Caki2 (cell line): ENCODE measurements around the gene UBL4B. TPM values are rescaled to one million over a fixed set of nuclear protein-coding genes. Genes with fewer than 3 reads are reported as not detected.
A peak's percentile ranks its signal among the peaks of the same experiment; 100 is the strongest.

ENCODE experiments used
- DNase-seq: peaks from one replicate; pipeline ENCODE4 v3.0.0-alpha.2; 2015; ENCODE audit warnings: low read depth
- in situ Hi-C: cut with HindIII; loops from 2 replicates; pipeline ENCODE4 v1.10.0; 2016; ENCODE audit warnings: low sequenced_read_pairs, low pct_unique_long_range_greater_than_20kb, mixed read lengths
- total RNA-seq: library from RNA; depleted of rRNA; stranded (reverse); fragments of >200 nt; shearing (Covaris generic); gene quantifications from 2 replicates; pipeline ENCODE4 v1.2.3, GENCODE V29; 2014; ENCODE audit warnings: low replicate concordance

The UBL4B gene
- total RNA-seq, 1 experiment from 2014 or later, result not detected

- in situ Hi-C loops, result no loop called here
- no peak for DNase-seq
Measured at GRCh38 chr1:110135666-110136065, 23.4 kb downstream of the UBL4B start.

GRCh38 chr1:110136911-110137310 lies 24.7 kb downstream of the UBL4B start:
- DNase-seq, result no peak
- in situ Hi-C loops, result no loop called here

DNA sequence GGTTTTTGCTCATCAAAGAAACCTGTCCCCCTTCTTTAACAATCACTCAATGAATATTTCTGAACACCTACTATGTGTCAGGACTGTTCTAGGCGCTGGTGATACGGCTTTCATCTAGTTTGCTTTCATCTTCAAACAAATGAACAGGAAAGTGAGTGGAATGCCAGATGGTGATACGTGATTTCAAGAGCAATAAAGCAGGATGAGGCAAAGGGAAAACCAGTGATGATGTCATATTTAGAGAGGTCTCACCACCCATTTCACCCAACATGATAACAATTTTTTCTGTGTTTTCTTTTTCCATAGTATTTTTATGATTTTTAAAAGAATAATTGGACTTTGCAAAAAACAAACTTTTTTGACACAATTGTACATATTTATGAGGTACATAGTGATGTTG lies 26.7 kb downstream of the UBL4B start:
- no peak for DNase-seq
- in situ Hi-C loops, result no loop called here

DNA sequence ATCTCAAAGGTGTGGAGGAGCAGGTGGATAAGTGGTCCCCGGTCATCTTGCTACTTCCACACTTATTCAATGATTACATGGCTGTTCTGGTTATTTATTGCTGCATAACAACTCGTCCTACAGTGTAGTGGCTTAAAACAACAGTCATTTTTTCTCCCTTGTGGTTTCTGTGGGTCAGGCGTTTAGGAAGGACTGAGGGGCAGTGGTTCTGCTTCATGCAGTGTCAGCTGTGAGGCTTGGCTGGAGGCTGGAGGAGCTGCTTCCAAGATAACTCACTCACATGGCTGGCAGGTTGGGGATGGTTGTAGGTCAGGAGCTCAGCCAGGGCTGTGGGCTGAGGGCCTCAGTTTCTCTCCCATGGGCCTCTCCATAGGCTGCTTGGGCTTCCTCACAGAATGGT lies 32.1 kb downstream of the UBL4B start:
- no peak for DNase-seq

DNA sequence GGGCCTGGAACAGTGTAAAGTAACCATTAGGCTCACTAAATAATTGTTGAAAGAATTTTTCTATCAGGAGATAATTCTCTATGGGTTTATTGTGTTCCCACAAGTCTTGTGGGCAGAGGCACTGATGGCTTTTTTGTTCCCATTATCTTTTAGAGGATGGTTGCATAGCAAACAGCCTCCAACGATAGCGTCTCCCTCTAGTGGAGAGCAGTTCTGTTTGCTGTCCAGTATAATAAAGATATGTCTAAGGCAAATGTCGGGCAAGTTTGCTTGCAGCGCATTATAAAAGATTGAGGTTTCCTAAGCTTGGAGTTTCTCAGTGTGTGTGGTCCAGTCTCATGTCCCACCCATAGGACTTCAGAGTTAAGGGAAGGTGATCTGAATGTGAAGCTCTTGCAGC lies 36.7 kb downstream of the UBL4B start:
- DNase-seq, result no peak
- in situ Hi-C loops, result no loop called here

More for the DNA sequence above, 32.1 kb downstream of the UBL4B start:
- in situ Hi-C loops, result no loop called here

DNA sequence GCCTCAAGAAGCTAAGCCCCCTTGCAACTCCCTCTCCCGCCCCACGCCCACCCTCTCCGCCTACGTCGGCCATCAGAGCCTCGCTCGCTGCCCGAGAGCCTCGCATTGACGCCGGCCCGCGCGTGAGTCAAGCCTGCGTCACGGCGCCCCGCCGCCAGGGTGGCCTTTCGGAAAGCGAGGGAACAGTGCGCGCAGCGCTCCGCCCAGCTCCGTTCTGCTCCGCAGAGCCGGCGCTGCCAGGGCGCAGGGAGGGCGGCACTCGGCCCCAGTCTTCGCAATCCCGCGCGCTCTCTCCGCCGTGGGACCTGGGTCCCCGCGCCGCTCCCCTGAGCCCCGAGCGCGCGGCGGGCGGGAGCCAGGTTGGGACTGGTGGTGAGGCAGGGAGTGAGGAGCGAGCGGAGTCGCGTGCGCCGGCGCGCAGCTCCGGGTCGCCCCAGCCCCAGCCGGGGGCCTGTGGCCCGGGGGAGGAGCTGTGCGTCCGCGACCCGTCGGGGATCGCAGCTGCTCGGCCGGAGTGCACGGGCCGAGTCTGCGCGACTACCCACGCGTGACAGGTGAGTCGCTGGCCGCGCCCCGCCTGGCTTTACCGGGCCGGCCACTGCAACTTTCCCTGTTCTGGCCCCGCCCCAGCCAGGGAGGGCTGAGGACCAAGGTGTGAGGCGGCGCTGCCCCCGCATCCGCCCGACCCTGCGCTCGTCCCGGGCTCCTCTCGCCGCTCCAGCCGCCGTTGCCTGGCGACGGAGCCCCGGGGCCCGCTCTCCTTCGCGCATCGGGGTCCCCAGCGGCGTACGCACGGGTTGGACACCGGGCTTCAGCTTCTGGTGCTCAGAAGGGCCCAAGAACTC lies 38.3 kb downstream of the UBL4B start, which contains the start of gene SLC6A17:
SLC6A17 (plus strand) TSS at position 165 of the 845 bp plus-strand sequence. CDS start 16,436 bp downstream, outside the sequence.
- peak; percentile 66 for DNase-seq
- in situ Hi-C loops, result no loop called here

- no peak for DNase-seq
- in situ Hi-C loops, result no loop called here
Measured at GRCh38 chr1:110151175-110151669, 39.0 kb downstream of the UBL4B start.

- DNase-seq, result peak; percentile 73
- in situ Hi-C loops, result no loop called here
Measured at GRCh38 chr1:110152133-110152785, 40.0 kb downstream of the UBL4B start.

- in situ Hi-C loops, result no loop called here
- DNase-seq, result no peak
Measured at GRCh38 chr1:110153407-110153950, 41.2 kb downstream of the UBL4B start.

- no peak for DNase-seq
Measured at GRCh38 chr1:110155878-110156522, 43.8 kb downstream of the UBL4B start.

DNA sequence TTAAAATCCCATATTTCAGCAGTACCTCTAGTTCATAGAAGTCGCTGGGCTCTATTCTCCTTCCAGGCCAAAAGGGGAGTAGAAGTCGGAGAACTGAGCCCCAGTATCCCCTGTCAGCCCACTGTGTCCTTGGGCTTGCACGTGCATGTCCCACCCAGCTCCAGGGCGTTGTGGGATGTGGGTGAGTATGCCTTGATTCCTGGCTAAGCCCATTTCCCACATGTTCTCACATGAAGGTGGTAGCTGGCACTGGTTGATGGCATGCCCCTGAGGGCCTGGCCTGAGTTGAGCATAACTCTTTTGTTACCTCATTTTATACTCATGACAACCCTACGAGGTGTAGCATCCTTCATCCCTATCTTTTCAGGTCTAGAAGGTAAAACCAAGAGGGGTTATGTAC lies 46.0 kb downstream of the UBL4B start:
- no peak for DNase-seq
- in situ Hi-C loops, result no loop called here

More at GRCh38 chr1:110155878-110156522, 43.8 kb downstream of the UBL4B start:
- in situ Hi-C loops, result no loop called here

GRCh38 chr1:110159168-110159567 lies 46.9 kb downstream of the UBL4B start:
- DNase-seq, result no peak
- in situ Hi-C loops, result no loop called here

- DNase-seq, result no peak
- in situ Hi-C loops, result no loop called here
Measured at GRCh38 chr1:110160538-110161100, 48.4 kb downstream of the UBL4B start.

DNA sequence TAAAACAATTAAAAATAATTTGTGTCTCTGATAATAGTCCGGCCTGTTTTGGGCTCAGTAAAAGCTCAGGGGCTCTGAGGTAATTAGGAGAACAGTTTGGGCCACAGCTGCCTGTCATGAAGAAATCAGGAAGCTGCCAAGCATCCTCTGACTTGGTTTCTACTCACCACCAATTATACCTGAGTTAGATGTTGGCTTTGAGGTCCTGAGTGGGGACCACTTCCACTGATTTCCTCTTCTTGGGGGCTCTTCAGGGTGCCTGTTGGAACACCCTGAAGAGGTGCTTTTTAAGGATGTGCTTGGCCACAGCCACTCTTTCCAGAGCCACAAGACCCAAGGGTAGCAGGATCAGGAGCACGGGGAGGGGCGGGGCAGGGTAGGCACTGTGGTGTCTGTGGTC lies 48.9 kb downstream of the UBL4B start:
- no peak for DNase-seq
- in situ Hi-C loops, result no loop called here

DNA sequence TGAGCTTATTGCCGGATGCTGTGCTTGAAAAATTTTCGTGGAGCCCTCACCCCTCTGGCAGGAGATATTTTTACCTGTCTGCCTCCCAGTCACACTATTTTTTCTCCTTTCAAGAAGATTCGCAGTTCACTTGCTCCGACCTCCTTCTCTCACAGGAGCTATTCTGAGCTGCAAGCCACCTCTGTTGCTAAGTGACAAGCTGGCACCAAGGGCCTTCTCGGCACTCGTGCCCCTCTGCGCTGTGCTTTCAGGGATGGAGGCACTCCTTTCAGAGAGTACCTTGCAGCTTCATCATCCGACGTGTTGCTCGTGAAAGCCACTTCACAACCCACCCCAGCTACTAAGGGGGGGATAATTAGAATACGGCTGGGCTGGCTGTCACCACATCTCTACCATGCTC lies 49.6 kb downstream of the UBL4B start:
- in situ Hi-C loops, result no loop called here
- DNase-seq, result no peak
